GM21381 (cell line): Measurements from ENCODE around the gene PPL.
A peak's percentile ranks its signal among the peaks of the same experiment; 100 is the strongest.

ENCODE experiments used
- ATAC-seq: cut with Tn5 transposase; IDR thresholded peaks from one replicate; pipeline ENCODE4 v1.9.1; 2021; ENCODE audit warnings: mild to moderate bottlenecking, moderate library complexity; ENCODE audit not compliant: unreplicated experiment

PPL gene

GRCh38 chr16:4870138-4870671, 66.7 kb downstream of the PPL start:
- ATAC-seq: no peak

DNA sequence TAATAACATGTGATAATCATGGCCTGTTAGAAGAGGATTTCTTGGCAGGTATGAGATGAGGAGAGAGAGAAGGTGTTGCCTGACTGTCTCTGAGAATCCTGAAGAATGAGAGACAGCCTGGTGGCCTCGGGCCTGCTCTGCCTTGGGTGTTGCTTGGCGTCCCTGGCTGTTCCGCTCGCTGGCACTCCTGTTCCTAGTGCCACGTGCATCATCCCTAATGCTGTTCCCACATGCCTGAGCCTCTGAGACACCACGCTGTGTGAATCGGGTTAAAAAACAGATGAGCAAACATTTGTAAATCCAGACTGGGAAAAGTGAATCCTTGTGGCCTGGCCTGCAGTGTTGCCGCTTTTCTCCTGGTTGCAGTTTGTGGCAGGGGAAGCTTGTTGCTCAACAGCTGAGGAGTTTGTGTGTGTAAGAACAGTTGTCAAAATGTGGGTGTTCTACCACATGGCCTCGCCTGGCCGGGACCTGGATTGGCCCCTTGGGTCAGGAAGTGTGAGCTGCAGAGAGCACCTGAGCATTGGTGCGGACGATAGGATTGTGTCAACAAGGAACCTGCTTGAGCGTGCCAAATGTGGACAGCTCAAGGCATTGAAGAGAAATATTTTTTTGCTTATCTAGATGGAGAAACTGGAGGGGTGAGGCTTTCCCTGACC, 67.7 kb downstream of the PPL start:
- no peak for ATAC-seq

GRCh38 chr16:4868535-4868934, 68.4 kb downstream of the PPL start:
- no peak for ATAC-seq

DNA sequence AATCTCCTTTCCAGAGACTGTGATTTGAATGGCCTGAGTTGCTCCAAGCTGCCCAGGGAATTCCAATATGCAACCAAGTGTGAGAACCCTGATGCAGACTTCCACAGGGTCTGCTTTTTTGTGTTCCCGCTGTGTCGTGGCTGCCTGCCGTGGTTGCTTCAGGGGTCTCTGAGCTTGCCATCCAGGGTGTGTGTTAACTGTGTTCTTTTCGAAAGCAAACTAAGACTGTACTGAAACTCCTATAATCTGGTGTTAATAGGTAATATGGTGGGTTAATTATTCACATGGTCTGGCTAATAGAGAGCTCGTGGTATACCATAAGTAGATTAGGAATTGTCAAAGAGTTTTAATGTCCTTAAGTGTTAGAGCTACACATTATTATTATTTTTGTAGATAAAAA, 68.9 kb downstream of the PPL start:
- ATAC-seq: no peak

- ATAC-seq: no peak
These were observed 70.4 kb downstream of the PPL start for GRCh38 chr16:4866586-4866985.

DNA sequence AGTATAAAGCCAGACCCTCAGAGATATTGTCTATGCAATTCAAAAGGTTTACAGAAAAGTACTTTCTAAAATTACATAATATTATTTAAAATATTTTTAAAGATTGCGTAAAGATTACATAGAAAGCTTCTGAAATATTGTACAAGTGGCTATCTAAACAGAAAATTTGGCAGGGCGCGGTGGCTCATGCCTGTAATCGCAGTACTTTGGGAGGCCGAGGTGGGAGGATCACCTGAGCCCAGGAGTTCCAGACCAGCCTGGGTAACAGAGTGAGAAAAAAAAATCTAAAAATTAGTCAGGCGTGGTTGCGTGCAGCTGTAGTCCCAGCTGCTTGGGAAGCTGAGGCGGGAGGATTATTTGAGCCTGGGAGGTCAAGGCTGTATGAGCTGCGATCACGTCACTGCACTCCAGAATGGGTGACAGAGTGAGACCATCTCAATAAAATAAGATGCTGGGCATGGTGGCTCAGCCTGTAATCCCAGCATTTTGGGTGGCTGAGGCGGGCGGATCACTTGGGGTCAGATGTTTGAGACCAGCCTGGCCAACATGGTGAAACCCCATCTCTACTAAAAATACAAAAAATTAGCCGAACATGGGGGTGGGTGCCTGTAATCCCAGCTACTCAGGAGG, 71.6 kb downstream of the PPL start:
- no peak for ATAC-seq

DNA sequence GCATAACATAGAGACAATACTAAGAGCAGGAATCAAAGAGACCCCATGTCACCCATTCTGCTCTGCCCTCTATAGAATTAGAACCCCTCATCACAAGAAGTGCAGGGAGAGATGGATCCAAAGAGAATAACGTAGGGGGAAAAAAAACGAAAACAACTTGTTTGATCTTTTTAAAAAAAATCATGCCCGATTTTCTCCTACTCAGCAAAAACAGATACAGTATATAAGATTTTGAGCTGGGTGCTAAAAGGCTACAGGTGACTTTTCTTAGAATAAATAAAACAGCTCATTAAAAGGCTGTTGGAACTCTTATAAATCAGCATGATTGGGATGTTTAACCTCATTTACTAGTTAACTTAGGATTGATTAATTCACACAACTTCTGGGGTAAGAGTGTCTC, 72.2 kb downstream of the PPL start:
- ATAC-seq: no peak

GRCh38 chr16:4862639-4863038, 74.3 kb downstream of the PPL start:
- ATAC-seq: no peak

- ATAC-seq: no peak
These were observed 76.1 kb downstream of the PPL start for GRCh38 chr16:4860727-4861342.

DNA sequence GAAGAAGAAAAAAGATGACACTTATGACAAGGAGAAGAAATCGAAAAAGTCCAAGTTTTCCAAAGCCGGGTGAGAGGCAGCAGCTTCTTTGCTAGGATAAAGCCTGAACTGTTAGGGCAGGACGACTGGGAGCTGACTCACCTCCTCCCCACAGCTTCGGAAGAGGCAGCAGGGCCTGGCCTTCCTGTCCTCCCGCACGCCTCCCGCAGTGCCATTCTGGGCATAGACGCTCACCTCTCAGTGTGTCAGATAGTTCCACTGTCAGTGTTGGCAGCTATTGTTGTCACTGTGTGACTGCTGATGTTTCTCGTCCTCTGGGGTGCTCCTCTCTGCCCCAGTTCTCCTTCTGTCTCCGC, 77.1 kb downstream of the PPL start:
- ATAC-seq: no peak

DNA sequence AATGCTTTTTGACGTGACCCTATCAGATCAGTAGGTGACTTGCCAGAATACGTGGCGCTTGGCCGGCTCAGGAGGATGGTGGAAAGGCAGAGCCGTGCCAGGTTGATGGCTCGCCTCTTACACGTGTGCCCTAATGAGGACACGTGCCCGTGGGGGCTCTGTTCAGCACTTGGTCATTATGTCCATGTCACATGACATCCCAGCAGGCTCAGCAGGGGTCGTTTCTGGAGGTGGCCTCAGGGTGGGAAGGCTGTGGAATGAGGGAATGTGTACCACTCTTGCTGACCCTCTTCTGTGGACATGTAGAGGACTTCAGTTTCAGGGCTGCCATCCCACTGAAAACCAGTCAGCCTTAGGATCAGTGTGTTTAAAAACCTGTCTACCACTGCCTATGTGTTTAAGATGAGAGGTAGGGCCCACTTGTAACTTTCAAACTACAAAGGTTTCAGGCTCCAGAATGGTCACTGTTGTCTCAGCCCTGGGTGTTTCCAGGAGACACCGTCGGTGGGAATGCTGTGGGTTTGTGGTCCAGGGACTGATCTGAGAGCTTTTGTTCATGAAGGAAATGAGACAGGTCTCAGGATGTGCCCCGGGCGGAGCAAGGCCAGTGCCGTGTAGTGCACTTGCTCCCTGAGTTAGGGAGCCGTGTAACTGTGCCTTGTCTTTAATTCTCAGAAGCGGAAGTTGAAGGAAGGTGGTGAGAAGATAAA, 77.6 kb downstream of the PPL start:
- no peak for ATAC-seq

DNA sequence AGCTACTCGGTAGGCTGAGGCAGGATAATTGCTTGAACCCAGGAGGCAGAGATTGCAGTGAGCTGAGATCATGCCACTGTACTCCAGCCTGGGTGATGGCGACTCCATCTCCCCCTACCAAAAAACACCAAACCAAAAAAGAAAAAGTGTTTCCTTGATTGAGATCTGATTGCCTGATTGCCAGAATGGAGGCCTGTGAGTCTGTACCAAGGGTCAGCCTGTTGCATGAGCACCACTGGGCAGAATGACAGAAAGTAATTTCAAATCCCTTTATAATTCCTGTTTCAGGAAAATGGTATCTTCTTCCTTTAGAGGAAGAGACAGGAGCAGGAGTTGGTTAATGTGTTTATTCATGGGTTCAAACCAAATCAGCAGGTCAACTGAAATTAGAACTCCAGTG, 81.1 kb downstream of the PPL start:
- ATAC-seq: no peak

DNA sequence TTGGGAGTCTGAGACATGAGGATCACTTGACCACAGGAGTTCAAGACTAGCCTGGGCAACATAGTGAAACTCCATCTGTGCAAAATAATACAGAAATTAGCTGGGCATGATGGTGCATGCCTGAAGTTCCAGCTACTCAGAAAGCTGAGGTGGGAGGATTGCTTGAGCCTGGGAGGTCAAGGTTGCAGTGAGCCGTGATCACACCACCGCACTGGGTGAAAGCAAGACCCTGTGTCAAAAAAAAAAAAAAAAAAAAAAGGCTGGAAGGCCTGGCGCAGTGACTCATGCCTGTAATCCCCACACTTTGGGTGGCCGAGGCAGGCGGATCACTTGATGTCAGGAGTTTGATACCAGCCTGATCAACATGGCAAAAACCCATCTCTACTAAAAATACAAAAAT, 81.6 kb downstream of the PPL start:
- ATAC-seq: no peak

- no peak for ATAC-seq
These were observed 84.6 kb downstream of the PPL start for GRCh38 chr16:4852221-4852872.

DNA sequence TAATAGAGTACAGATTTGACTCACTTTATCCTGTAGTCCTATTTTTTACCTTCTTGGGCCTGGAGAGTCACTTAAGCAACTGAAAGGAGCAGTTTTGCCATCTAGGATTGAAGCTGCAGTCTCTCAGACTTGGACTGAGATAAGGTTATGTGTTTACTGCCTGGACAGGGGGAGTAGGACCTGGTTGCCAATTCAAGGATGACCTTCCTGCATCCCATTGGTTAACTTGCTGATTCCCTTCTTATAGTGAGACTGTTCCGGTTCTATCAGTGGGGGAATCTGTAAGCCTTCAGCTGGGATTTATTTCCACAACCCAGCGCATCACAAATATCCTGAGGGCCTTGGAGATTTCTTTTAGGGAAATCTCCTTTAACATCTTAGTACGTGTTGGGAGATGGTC, 86.7 kb downstream of the PPL start:
- ATAC-seq: no peak

- peak; percentile 12 for ATAC-seq
These were observed 89.0 kb downstream of the PPL start for GRCh38 chr16:4847774-4848587.

GRCh38 chr16:4846901-4847773, 89.8 kb downstream of the PPL start, which contains the start of the genes GLYR1 and UBN1:
GLYR1 (minus strand) TSS chr16:4847288; CDS start chr16:4847265, 23 bp downstream.
UBN1 (plus strand) TSS chr16:4847481; CDS start chr16:4852918, 5,437 bp downstream.
- ATAC-seq: peak; percentile 83

- ATAC-seq: peak; percentile 15
These were observed 90.4 kb downstream of the PPL start for GRCh38 chr16:4846503-4846900.

GRCh38 chr16:4840984-4841383, 96.0 kb downstream of the PPL start:
- no peak for ATAC-seq
